Activated CD8-positive, alpha-beta T cell treated with anti-CD3 and anti-CD28 coated beads for 36 hours (primary cell): Measurements from ENCODE around the gene COL25A1. TPM values are rescaled to one million over a fixed set of nuclear protein-coding genes. Genes with fewer than 3 reads are reported as not detected.

ENCODE experiments used
- ATAC-seq: fragments of 200-7000 bp; cut with Tn5 transposase; one replicate; pipeline ENCODE4 v1.10.0; 2021; ENCODE audit warnings: mild to moderate bottlenecking, moderate library complexity
- CTCF ChIA-PET: fragments of 350-600 bp; sonication (Branson Sonifier 250); formaldehyde crosslinking; loops from one replicate; lab custom pipeline; 2021; ENCODE audit warnings: antibody characterized with exemption; lab: Charles Lee
- POLR2A ChIA-PET: fragments of 350-600 bp; sonication (Branson Sonifier 250); formaldehyde crosslinking; loops from one replicate; lab custom pipeline; 2021; ENCODE audit warnings: antibody characterized with exemption; lab: Charles Lee
- DNase-seq: peaks from one replicate; pipeline ENCODE4 v3.0.0-alpha.2; 2020
- H3K27ac Mint-ChIP-seq: one replicate; pipeline ENCODE4 v1.8.0; 2021; ENCODE audit warnings: mild to moderate bottlenecking, mixed read lengths
- H3K27me3 Mint-ChIP-seq: one replicate; pipeline ENCODE4 v1.8.0; 2021; ENCODE audit warnings: mixed read lengths
- H3K36me3 Mint-ChIP-seq: one replicate; pipeline ENCODE4 v1.8.0; 2021; ENCODE audit warnings: low read depth, mixed read lengths
- H3K4me1 Mint-ChIP-seq: one replicate; pipeline ENCODE4 v1.8.0; 2021; ENCODE audit warnings: low read depth, mixed read lengths
- H3K4me3 Mint-ChIP-seq: one replicate; pipeline ENCODE4 v1.8.0; 2021; ENCODE audit warnings: mild to moderate bottlenecking, moderate library complexity, mixed read lengths
- H3K9me3 Mint-ChIP-seq: one replicate; pipeline ENCODE4 v1.8.0; 2021; ENCODE audit warnings: mixed read lengths
- CTCF ChIP-seq: fragments of 200-600 bp; IDR thresholded peaks from one replicate; pipeline ENCODE4 v1.8.0; 2022; ENCODE audit warnings: antibody characterized with exemption, mild to moderate bottlenecking
- intact Hi-C: fragments of 100-400 bp; cut with micrococcal nuclease; formaldehyde crosslinking; loops from one replicate; pipeline ENCODE4 v1.10.0; 2022
- total RNA-seq, 2 experiments: library from RNA; stranded (reverse); gene quantifications; one replicate each; pipeline ENCODE4 v1.2.3, GENCODE V29; 2021

Gene COL25A1
- total RNA-seq, 2 experiments from 2014 or later = not detected

- no peaks in the 10 kb centered on the region for H3K36me3 Mint-ChIP-seq
- no peaks in the 10 kb centered on the region for H3K27me3 Mint-ChIP-seq
- TF ChIP-seq CTCF = no peak
- ChIA-PET CTCF (interaction anchor here (0.6 kb wide), 1 partner anchor 16 kb away, joined by 3 read pairs; no protein-coding TSS in a partner anchor), POLR2A (no interaction called here)
- ATAC-seq (no peak), DNase-seq (no peak)
- H3K27ac Mint-ChIP-seq = no peak overlapping the region
- H3K9me3 Mint-ChIP-seq = no peaks in the 10 kb centered on the region
- intact Hi-C loops = no loop called here
- no peak overlapping the region for H3K4me3 Mint-ChIP-seq
- H3K4me1 Mint-ChIP-seq = no peaks in the 10 kb centered on the region
These were observed 402.4 kb downstream of the COL25A1 start for GRCh38 chr4:108900018-108900580.

GRCh38 chr4:108893468-108893867 lies 409.0 kb downstream of the COL25A1 start:
- Mint-ChIP-seq H3K27ac (no peak overlapping the region), H3K4me1 (no peaks in the 10 kb centered on the region), H3K9me3 (no peaks in the 10 kb centered on the region), H3K4me3 (no peak overlapping the region), H3K36me3 (no peaks in the 10 kb centered on the region), H3K27me3 (no peaks in the 10 kb centered on the region)
- intact Hi-C loops = no loop called here
- POLR2A ChIA-PET = no interaction called here
- no peak for ATAC-seq
- no peak for DNase-seq
- CTCF ChIA-PET = no interaction called here
- TF ChIP-seq CTCF = no peak

GRCh38 chr4:108891896-108892590 lies 410.4 kb downstream of the COL25A1 start:
- ATAC-seq (no peak), DNase-seq (no peak)
- intact Hi-C loops = no loop called here
- ChIA-PET POLR2A (no interaction called here), CTCF (no interaction called here)
- no peaks in the 10 kb centered on the region for H3K9me3 Mint-ChIP-seq
- H3K4me1 Mint-ChIP-seq = no peaks in the 10 kb centered on the region
- no peak for TF ChIP-seq CTCF
- no peak overlapping the region for H3K27ac Mint-ChIP-seq
- no peaks in the 10 kb centered on the region for H3K27me3 Mint-ChIP-seq
- no peak overlapping the region for H3K4me3 Mint-ChIP-seq
- no peaks in the 10 kb centered on the region for H3K36me3 Mint-ChIP-seq

GRCh38 chr4:108890484-108890881 lies 412.0 kb downstream of the COL25A1 start:
- Mint-ChIP-seq H3K4me1 (no peaks in the 10 kb centered on the region), H3K27me3 (no peaks in the 10 kb centered on the region), H3K27ac (no peak overlapping the region), H3K9me3 (no peaks in the 10 kb centered on the region), H3K36me3 (no peaks in the 10 kb centered on the region), H3K4me3 (no peak overlapping the region)
- no peak for DNase-seq
- POLR2A ChIA-PET = no interaction called here
- no peak for TF ChIP-seq CTCF
- CTCF ChIA-PET = no interaction called here
- no peak for ATAC-seq
- intact Hi-C loops = no loop called here
